Measurements from ENCODE around the gene SIPA1L3. TPM values are rescaled to one million over a fixed set of nuclear protein-coding genes. Genes with fewer than 3 reads are reported as not detected.

The SIPA1L3 gene
- total and polyA plus RNA-seq, 2 experiments from 2014 or later = 9.3 to 30.3 TPM

DNA sequence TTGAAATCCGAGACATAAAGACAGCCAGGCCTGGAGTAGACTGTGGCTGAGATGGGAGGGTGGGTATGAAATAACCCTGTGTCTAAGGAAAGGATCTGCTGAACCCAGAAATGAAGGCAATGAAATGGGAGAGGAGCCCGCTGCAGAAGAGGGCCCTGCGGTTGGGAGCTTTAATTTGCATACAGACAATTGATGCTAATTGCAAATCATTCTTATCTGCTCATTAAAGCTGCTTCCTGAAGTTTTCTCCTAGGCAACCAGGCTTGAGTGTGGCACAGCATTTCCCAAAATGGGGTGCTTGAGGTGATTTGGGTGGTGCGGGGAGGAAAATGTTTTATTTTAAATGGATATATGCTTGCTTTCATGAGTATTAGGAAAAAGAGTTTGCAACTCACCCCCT is 261.6 kb downstream of the SIPA1L3 start:
- H3K27ac ChIP-seq = no peak overlapping the region
- no peak overlapping the region for H3K4me3 ChIP-seq

DNA sequence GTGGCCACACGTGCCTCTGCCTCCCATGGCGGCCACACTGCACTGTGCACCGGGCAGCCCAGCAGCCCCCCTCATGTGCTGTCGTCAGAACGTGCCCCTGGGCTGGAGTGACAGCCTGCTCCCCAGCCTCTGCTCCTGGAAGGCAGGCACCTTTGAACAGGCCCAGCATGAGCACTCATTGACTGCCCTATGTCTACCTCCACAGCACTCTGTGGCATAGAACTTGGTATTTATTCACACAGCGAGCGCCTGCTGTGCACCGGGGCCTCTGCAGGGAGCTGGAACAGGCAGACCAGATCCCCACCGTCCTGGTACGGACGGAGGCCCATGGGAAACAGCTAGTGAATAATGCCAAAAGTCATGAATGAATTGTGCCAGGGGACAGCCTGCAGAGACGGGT is 263.3 kb downstream of the SIPA1L3 start:
- TF ChIP-seq, protein P1, sequence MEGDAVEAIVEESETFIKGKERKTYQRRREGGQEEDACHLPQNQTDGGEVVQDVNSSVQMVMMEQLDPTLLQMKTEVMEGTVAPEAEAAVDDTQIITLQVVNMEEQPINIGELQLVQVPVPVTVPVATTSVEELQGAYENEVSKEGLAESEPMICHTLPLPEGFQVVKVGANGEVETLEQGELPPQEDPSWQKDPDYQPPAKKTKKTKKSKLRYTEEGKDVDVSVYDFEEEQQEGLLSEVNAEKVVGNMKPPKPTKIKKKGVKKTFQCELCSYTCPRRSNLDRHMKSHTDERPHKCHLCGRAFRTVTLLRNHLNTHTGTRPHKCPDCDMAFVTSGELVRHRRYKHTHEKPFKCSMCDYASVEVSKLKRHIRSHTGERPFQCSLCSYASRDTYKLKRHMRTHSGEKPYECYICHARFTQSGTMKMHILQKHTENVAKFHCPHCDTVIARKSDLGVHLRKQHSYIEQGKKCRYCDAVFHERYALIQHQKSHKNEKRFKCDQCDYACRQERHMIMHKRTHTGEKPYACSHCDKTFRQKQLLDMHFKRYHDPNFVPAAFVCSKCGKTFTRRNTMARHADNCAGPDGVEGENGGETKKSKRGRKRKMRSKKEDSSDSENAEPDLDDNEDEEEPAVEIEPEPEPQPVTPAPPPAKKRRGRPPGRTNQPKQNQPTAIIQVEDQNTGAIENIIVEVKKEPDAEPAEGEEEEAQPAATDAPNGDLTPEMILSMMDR (IDR thresholded peaks at IDR 0.05; ENCODE audit: low read depth, low read length) = no peak
- no peaks in the 10 kb centered on the region for H3K4me1 ChIP-seq (ENCODE audit: low read depth)
- H3K4me3 ChIP-seq = no peak overlapping the region
- no peaks in the 10 kb centered on the region for H3K9me3 ChIP-seq (ENCODE audit: low read depth)
- no peaks in the 10 kb centered on the region for H3K36me3 ChIP-seq
- no peak overlapping the region for H3K27ac ChIP-seq
- no peaks in the 10 kb centered on the region for H3K27me3 ChIP-seq
- DNase-seq (ENCODE audit: low read depth in 1 of 2, low spot score in 1 of 2) = no peak

More for the DNA sequence above, 261.6 kb downstream of the SIPA1L3 start:
- TF ChIP-seq, protein P1 (IDR thresholded peaks at IDR 0.05; ENCODE audit: low read depth, low read length) = no peak
- peaks cover 2% of the 10 kb centered on the region for H3K36me3 ChIP-seq
- no peaks in the 10 kb centered on the region for H3K27me3 ChIP-seq
- DNase-seq (ENCODE audit: low read depth in 1 of 2, low spot score in 1 of 2) = no peak
- H3K9me3 ChIP-seq (ENCODE audit: low read depth) = no peaks in the 10 kb centered on the region
- no peaks in the 10 kb centered on the region for H3K4me1 ChIP-seq (ENCODE audit: low read depth)

DNA sequence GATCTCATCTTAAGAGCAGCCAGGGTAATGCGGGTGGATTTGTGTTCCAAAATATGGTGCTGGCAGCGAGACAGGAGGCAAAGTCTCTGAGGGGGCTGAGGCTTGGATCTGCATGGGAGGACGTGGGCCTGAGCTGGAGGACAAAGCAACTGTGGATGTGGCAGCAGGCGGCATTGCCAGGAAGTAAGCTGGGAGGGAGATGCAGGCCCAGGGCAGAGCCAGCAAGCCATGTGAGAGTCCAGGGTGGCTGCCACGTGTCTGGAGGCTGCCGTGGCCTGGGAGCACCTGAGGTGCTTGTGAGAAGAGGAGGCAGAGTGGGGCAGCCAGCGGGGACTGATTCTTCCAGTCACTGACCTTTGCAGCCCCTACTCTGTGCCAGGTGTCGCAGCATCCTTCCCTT is 265.0 kb downstream of the SIPA1L3 start:
- Histone ChIP-seq H3K4me1 (ENCODE audit: low read depth) (no peaks in the 10 kb centered on the region), H3K36me3 (no peaks in the 10 kb centered on the region), H3K4me3 (no peak overlapping the region), H3K27me3 (no peaks in the 10 kb centered on the region), H3K27ac (no peak overlapping the region), H3K9me3 (ENCODE audit: low read depth) (no peaks in the 10 kb centered on the region)
- TF ChIP-seq, protein P1 (IDR thresholded peaks at IDR 0.05; ENCODE audit: low read depth, low read length) = no peak
- no peak for DNase-seq (ENCODE audit: low read depth in 1 of 2, low spot score in 1 of 2)

DNA sequence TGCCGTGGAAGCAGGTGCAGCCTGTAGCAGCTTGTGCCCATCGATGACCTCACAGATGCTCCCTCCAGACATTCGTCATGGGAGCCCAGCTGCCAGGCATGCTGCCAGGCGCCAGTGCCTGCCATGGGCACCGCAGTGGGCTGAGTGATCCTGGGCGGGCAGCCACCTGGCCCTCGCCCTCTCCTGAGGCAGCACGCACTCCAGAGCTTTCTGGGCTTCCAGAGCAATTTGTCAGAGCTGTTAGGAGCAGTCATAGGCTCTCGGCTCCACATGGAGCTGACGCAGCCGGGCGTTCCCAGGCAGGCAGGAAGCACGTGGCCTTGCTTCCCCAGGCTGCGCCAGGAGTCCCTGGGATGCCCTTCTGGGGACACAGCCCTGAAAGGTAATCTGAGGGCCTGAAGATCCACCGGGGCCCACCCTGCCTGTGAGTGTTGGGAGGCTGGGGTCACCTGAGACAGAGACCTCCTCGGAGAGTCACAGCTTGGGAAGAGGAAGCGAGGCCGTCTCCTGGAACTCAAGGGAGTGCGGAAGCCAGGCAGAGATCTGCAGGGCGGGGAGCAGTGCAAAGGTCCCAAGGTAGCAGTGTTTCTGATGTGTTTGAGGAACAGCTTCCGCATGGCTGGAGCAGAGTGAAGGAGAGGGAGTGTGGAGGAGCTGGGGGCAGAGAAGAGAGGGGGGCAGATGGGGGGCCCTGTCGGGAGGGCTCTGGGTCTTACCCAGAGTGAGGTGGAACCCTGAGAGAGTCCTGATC is 266.5 kb downstream of the SIPA1L3 start:
- no peaks in the 10 kb centered on the region for H3K4me1 ChIP-seq (ENCODE audit: low read depth)
- H3K27me3 ChIP-seq = no peaks in the 10 kb centered on the region
- H3K36me3 ChIP-seq = no peaks in the 10 kb centered on the region
- H3K27ac ChIP-seq = no peak overlapping the region
- TF ChIP-seq, protein P1 (IDR thresholded peaks at IDR 0.05; ENCODE audit: low read depth, low read length) = no peak
- no peak for DNase-seq (ENCODE audit: low read depth in 1 of 2, low spot score in 1 of 2)
- no peaks in the 10 kb centered on the region for H3K9me3 ChIP-seq (ENCODE audit: low read depth)
- H3K4me3 ChIP-seq = no peak overlapping the region

DNA sequence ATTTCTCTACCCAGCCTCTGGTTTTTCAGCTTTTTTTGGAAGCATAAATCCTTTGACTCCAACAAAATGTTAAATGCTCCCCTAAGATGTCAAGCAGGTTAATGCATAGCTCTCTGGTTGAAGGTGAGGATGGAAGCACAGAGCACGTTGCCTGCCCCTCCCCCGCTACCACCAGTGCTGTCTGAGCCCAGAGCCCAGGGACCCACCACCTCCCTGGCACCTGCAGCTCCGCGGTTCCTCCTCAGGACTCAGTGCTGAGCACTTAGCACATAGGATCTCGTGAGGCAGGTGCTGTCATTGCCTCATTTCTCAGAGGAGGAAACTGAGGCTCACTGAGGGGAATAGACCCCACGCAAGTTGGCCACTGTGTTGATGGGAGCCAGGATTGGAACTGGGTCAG is 268.4 kb downstream of the SIPA1L3 start:
- Histone ChIP-seq H3K4me3 (no peak overlapping the region), H3K27ac (no peak overlapping the region), H3K27me3 (no peaks in the 10 kb centered on the region), H3K36me3 (no peaks in the 10 kb centered on the region), H3K9me3 (ENCODE audit: low read depth) (no peaks in the 10 kb centered on the region), H3K4me1 (ENCODE audit: low read depth) (no peaks in the 10 kb centered on the region)
- TF ChIP-seq, protein P1 (IDR thresholded peaks at IDR 0.05; ENCODE audit: low read depth, low read length) = no peak
- no peak for DNase-seq (ENCODE audit: low read depth in 1 of 2, low spot score in 1 of 2)
